Sigmoid colon (tissue), 7 donors: ENCODE results near the gene LMO1. TPM values are rescaled to one million over a fixed set of nuclear protein-coding genes. Genes with fewer than 3 reads are reported as not detected.

ENCODE experiments used
- DNase-seq: peaks from one replicate; pipeline ENCODE4 v3.0.0-alpha.2; 2019
- H3K27ac ChIP-seq, 4 donors: fragments of 200-600 bp; sonication (generic); one replicate each; pipeline ENCODE4 v1.5.1; 2016 to 2019; ENCODE audit warnings: mild to moderate bottlenecking in 1 of 4
- H3K27me3 ChIP-seq, 3 donors: fragments of 200-600 bp; sonication (generic); one replicate each; pipeline ENCODE4 v1.5.1; 2019; ENCODE audit warnings: mild to moderate bottlenecking in 1 of 3
- H3K36me3 ChIP-seq, 4 donors: fragments of 200-600 bp; sonication (generic); one replicate each; pipeline ENCODE4 v1.5.1; 2016 to 2019
- H3K4me1 ChIP-seq, 4 donors: fragments of 200-600 bp; sonication (generic); one replicate each; pipeline ENCODE4 v1.5.1; 2017 to 2019
- H3K4me3 ChIP-seq, 4 donors: fragments of 200-600 bp; sonication (generic); one replicate each; pipeline ENCODE4 v1.5.1; 2017 to 2019; ENCODE audit warnings: mild to moderate bottlenecking in 2 of 4, moderate library complexity in 1 of 4
- H3K9me3 ChIP-seq, 4 donors: fragments of 200-600 bp in 3 of 4; sonication (generic) in 3 of 4; one replicate each; pipeline versions ENCODE4 v1.5.1 to v1.6.1; 2013 to 2019
- CTCF ChIP-seq, 4 experiments: fragments of 450-650 bp in 3 of 4; fragments of 200-600 bp in 1 of 4; IDR thresholded peaks; one replicate each; pipeline ENCODE4 v1.5.1; 2016 to 2019; ENCODE audit warnings: antibody characterized with exemption in 4 of 4, mild to moderate bottlenecking in 3 of 4, moderate library complexity in 2 of 4
- EP300 ChIP-seq, 4 donors: sonication (generic); formaldehyde crosslinking; IDR thresholded peaks; one replicate each; pipeline ENCODE4 v1.6.1; 2017; ENCODE audit warnings: antibody characterized with exemption in 4 of 4
- POLR2A ChIP-seq, 2 donors: fragments of 450-650 bp; IDR thresholded peaks; one replicate each; pipeline ENCODE4 v1.6.1; 2016; ENCODE audit warnings: antibody characterized with exemption in 2 of 2, mild to moderate bottlenecking in 2 of 2, moderate library complexity in 2 of 2
- POLR2AphosphoS5 ChIP-seq, 4 donors: sonication (generic); formaldehyde crosslinking; IDR thresholded peaks; one replicate each; pipeline ENCODE4 v1.6.1; 2017; ENCODE audit warnings: antibody characterized with exemption in 4 of 4
- WGBS, 2 donors: extraction: QIAGEN DNeasy Blood & Tissue Kit; methylation state at CpG; one replicate each; pipeline ENCODE4 v1.1.7; 2013; 5-methylcytosine and 5-hydroxymethylcytosine counted together
- intact Hi-C: fragments of 100-400 bp; cut with DNase I; formaldehyde crosslinking; loops from one replicate; pipeline ENCODE4 v1.15.1; 2023
- polyA plus RNA-seq, 3 donors: library from polyadenylated mRNA; stranded (reverse); fragments of 200-250 nt; gene quantifications; one replicate each; pipeline ENCODE4 v1.2.3, GENCODE V29; 2013
- total RNA-seq, 4 donors: library from RNA; depleted of rRNA; stranded (reverse); fragments of >200 nt; gene quantifications; one replicate each; pipeline ENCODE4 v1.1.0, GENCODE V29; 2016
- donor health status: healthy with polysubstance abuse.
- donor health status: Bipolar disorder and iron deficiency.
- donor health status: healthy.

The LMO1 gene
- total and polyA plus RNA-seq, 7 donors, result 0.04 to 1.8 (median 0.66) TPM; not detected in 4

GRCh38 chr11:8223513-8223900 is 40.2 kb downstream of the LMO1 start:
- no peaks in the 10 kb centered on the region for H3K36me3 ChIP-seq
- no peak overlapping the region for H3K4me3 ChIP-seq
- intact Hi-C loops, result no loop called here
- H3K9me3 ChIP-seq, result no peaks in the 10 kb centered on the region
- TF ChIP-seq POLR2AphosphoS5 (IDR thresholded peaks at IDR 0.05) (no peak), CTCF (IDR thresholded peaks at IDR 0.05) (no peak), EP300 (IDR thresholded peaks at IDR 0.05) (no peak), POLR2A (IDR thresholded peaks at IDR 0.05) (no peak)
- H3K27me3 ChIP-seq, result no peaks in the 10 kb centered on the region
- WGBS, 2 donors, result 84 to 87% methylated on average over 6 of the region's 6 CpGs
- peaks cover 0 to 5% (median 0%) of the 10 kb centered on the region in 4 donors for H3K4me1 ChIP-seq
- H3K27ac ChIP-seq, result no peak overlapping the region
- no peak for DNase-seq

- Histone ChIP-seq H3K27ac (no peak overlapping the region), H3K9me3 (no peaks in the 10 kb centered on the region), H3K36me3 (no peaks in the 10 kb centered on the region), H3K4me3 (no peak overlapping the region), H3K27me3 (no peaks in the 10 kb centered on the region), H3K4me1 (peaks cover 0 to 5% (median 0%) of the 10 kb centered on the region in 4 donors)
- intact Hi-C loops, result no loop called here
- 68 to 72% methylated on average over 6 of the region's 6 CpGs for WGBS, 2 donors
- TF ChIP-seq EP300 (IDR thresholded peaks at IDR 0.05), result no peak
- no peak for TF ChIP-seq CTCF (IDR thresholded peaks at IDR 0.05)
- no peak for TF ChIP-seq POLR2AphosphoS5 (IDR thresholded peaks at IDR 0.05)
- TF ChIP-seq POLR2A (IDR thresholded peaks at IDR 0.05), result no peak
- no peak for DNase-seq
These were observed 40.7 kb downstream of the LMO1 start for GRCh38 chr11:8222820-8223512.

GRCh38 chr11:8221917-8222495 is 41.7 kb downstream of the LMO1 start:
- Histone ChIP-seq H3K27me3 (no peaks in the 10 kb centered on the region), H3K9me3 (no peaks in the 10 kb centered on the region), H3K4me1 (peaks cover 0 to 5% (median 0%) of the 10 kb centered on the region in 4 donors), H3K27ac (no peak overlapping the region), H3K36me3 (no peaks in the 10 kb centered on the region), H3K4me3 (no peak overlapping the region)
- DNase-seq, result no peak
- TF ChIP-seq EP300 (IDR thresholded peaks at IDR 0.05) (no peak), POLR2AphosphoS5 (IDR thresholded peaks at IDR 0.05) (no peak), POLR2A (IDR thresholded peaks at IDR 0.05) (no peak), CTCF (IDR thresholded peaks at IDR 0.05) (no peak)
- WGBS, 2 donors, result 48 to 75% methylated on average over 8 of the region's 8 CpGs
- intact Hi-C loops, result no loop called here

GRCh38 chr11:8221046-8221723 is 42.5 kb downstream of the LMO1 start:
- no peak overlapping the region for H3K4me3 ChIP-seq
- peaks cover 0 to 5% (median 0%) of the 10 kb centered on the region in 4 donors for H3K4me1 ChIP-seq
- no peak overlapping the region for H3K27ac ChIP-seq
- 78 to 82% methylated on average over 8 of the region's 8 CpGs for WGBS, 2 donors
- intact Hi-C loops, result no loop called here
- no peaks in the 10 kb centered on the region for H3K36me3 ChIP-seq
- no peaks in the 10 kb centered on the region for H3K9me3 ChIP-seq
- TF ChIP-seq CTCF (IDR thresholded peaks at IDR 0.05) (no peak), EP300 (IDR thresholded peaks at IDR 0.05) (no peak), POLR2AphosphoS5 (IDR thresholded peaks at IDR 0.05) (no peak)
- no peaks in the 10 kb centered on the region for H3K27me3 ChIP-seq
- DNase-seq, result peak; percentile 34
